ENCODE results near the gene WDR18. TPM values are rescaled to one million over a fixed set of nuclear protein-coding genes. Genes with fewer than 3 reads are reported as not detected.

The WDR18 gene
- polyA plus RNA-seq, 1 donor from 2014 or later: 64.9 TPM

- no peak for TF ChIP-seq EZH2 (IDR thresholded peaks at IDR 0.05; ENCODE audit: borderline replicate concordance, insufficient read depth, low read length, poor library complexity, severe bottlenecking)
- no peak for TF ChIP-seq SMC3 (conservative IDR thresholded peaks at IDR 0.05; ENCODE audit: poor library complexity)
- no peak for TF ChIP-seq POLR2AphosphoS5 (IDR thresholded peaks at IDR 0.05)
- TF ChIP-seq RAD21 (conservative IDR thresholded peaks at IDR 0.05): no peak
These were observed 13.9 kb downstream of the WDR18 start (continued) for GRCh38 chr19:998064-998463.

DNA sequence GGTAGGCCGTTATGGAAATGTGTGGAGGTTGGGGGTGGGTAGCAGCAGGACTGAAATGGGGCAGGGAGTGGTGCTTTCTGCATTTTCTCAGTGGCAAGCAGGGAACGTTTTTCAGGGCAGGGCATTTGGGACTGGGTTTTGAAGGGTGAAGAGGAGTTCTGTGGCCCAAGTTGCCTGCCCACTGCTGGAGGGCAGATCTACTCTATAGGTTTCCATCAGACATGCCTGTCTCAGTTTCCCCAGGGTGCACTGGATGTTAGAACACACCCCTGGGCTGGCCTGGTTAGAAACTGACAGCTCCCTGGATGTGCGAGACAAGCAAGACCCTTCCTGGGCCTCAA lies 15.2 kb downstream of the WDR18 start:
- Histone ChIP-seq H3K79me2 (replicated peaks; ENCODE audit: insufficient read depth, low read length) (no peaks in the 10 kb centered on the region), H3K9me3 (ENCODE audit: low read length) (no peaks in the 10 kb centered on the region), H3F3A (ENCODE audit: insufficient read depth, low read length, poor library complexity, severe bottlenecking) (no peaks in the 10 kb centered on the region), H3K4me3 (ENCODE audit: low read length) (no peak overlapping the region), H3K4me2 (ENCODE audit: low read length) (no peak overlapping the region), H3K36me3 (ENCODE audit: insufficient read depth, low read length) (no peaks in the 10 kb centered on the region), H3K27me3 (ENCODE audit: insufficient read depth, low read depth, low read length) (peaks cover 25% of the 10 kb centered on the region), H4K20me1 (ENCODE audit: insufficient read depth) (no peaks in the 10 kb centered on the region), H3K27ac (ENCODE audit: low read length) (no peak overlapping the region), H3K9me2 (ENCODE audit: insufficient read depth, low read length) (no peaks in the 10 kb centered on the region), H3K9ac (ENCODE audit: low read length) (no peak overlapping the region), H2AFZ (ENCODE audit: low read depth, low read length) (no peak overlapping the region)
- TF ChIP-seq REST (IDR thresholded peaks at IDR 0.05; ENCODE audit: borderline replicate concordance): no peak
- TF ChIP-seq SMC3 (conservative IDR thresholded peaks at IDR 0.05; ENCODE audit: poor library complexity): no peak
- TF ChIP-seq TAF1 (IDR thresholded peaks at IDR 0.05; ENCODE audit: low read depth): no peak
- no peak for TF ChIP-seq EZH2 (IDR thresholded peaks at IDR 0.05; ENCODE audit: borderline replicate concordance, insufficient read depth, low read length, poor library complexity, severe bottlenecking)
- no peak for TF ChIP-seq CTCF (IDR thresholded peaks at IDR 0.05; ENCODE audit: poor library complexity, severe bottlenecking)
- TF ChIP-seq RAD21 (conservative IDR thresholded peaks at IDR 0.05): no peak
- TF ChIP-seq EP300 (conservative IDR thresholded peaks at IDR 0.05; ENCODE audit: poor library complexity, severe bottlenecking): no peak
- no peak for TF ChIP-seq MXI1 (conservative IDR thresholded peaks at IDR 0.05; ENCODE audit: poor library complexity, severe bottlenecking)
- no peak for TF ChIP-seq POLR2AphosphoS5 (IDR thresholded peaks at IDR 0.05)

GRCh38 chr19:1000095-1000494 lies 15.9 kb downstream of the WDR18 start, which contains the start of gene GRIN3B:
Gene GRIN3B (plus strand): TSS chr19:1000419. CDS start chr19:1000438, 19 bp downstream.
- H3F3A ChIP-seq (ENCODE audit: insufficient read depth, low read length, poor library complexity, severe bottlenecking): no peaks in the 10 kb centered on the region
- no peak within 1 kb of the TSS for H3K9ac ChIP-seq (ENCODE audit: low read length)
- no peak within 1 kb of the TSS for H3K27ac ChIP-seq (ENCODE audit: low read length)
- no peak within 1 kb of the TSS for H2AFZ ChIP-seq (ENCODE audit: low read depth, low read length)
- no peaks in the 10 kb centered on the region for H4K20me1 ChIP-seq (ENCODE audit: insufficient read depth)
- H3K9me2 ChIP-seq (ENCODE audit: insufficient read depth, low read length): no peaks in the 10 kb centered on the region
- H3K9me3 ChIP-seq (ENCODE audit: low read length): no peaks in the 10 kb centered on the region
- H3K4me3 ChIP-seq (ENCODE audit: low read length): peak within 1 kb of the TSS; percentile 58
- peaks cover 25% of the 10 kb centered on the region for H3K27me3 ChIP-seq (ENCODE audit: insufficient read depth, low read depth, low read length)
- H3K4me2 ChIP-seq (ENCODE audit: low read length): no peak within 1 kb of the TSS
- TF ChIP-seq MXI1 (conservative IDR thresholded peaks at IDR 0.05; ENCODE audit: poor library complexity, severe bottlenecking) (no peak), RAD21 (conservative IDR thresholded peaks at IDR 0.05) (peak; percentile 45), REST (IDR thresholded peaks at IDR 0.05; ENCODE audit: borderline replicate concordance) (no peak), CTCF (IDR thresholded peaks at IDR 0.05; ENCODE audit: poor library complexity, severe bottlenecking) (peak; percentile 71), SMC3 (conservative IDR thresholded peaks at IDR 0.05; ENCODE audit: poor library complexity) (peak; percentile 61), EZH2 (IDR thresholded peaks at IDR 0.05; ENCODE audit: borderline replicate concordance, insufficient read depth, low read length, poor library complexity, severe bottlenecking) (no peak)
- no peaks in the 10 kb centered on the region for H3K79me2 ChIP-seq (replicated peaks; ENCODE audit: insufficient read depth, low read length)
- H3K36me3 ChIP-seq (ENCODE audit: insufficient read depth, low read length): no peaks in the 10 kb centered on the region
